OCI-LY3 (cell line): ENCODE data around the gene ATF3.

Experiments used
- H2AFZ ChIP-seq: fragments of 200-600, 300-600 bp; shearing (Covaris generic); 2 replicates; pipeline ENCODE4 v1.6.0; 2014; ENCODE audit warnings: antibody characterized with exemption, low read depth, low read length
- H3K27ac ChIP-seq: fragments of 200-600, 300-600 bp; sonication (generic); 2 replicates; pipeline ENCODE4 v1.5.1; 2014; ENCODE audit warnings: mild to moderate bottlenecking, low read length, moderate library complexity, mixed read lengths
- H3K27me3 ChIP-seq: fragments of 200-600, 300-600 bp; sonication (generic); 2 replicates; pipeline ENCODE4 v1.6.1; 2014; ENCODE audit warnings: low read depth, low read length, mixed read lengths
- H3K36me3 ChIP-seq: fragments of 200-600, 300-600 bp; sonication (generic); replicated peaks from 2 replicates; pipeline ENCODE3; 2014; ENCODE audit warnings: low read depth, low read length, mixed read lengths
- H3K4me1 ChIP-seq: fragments of 300-600, 200-600 bp; sonication (generic); 2 replicates; pipeline ENCODE4 v1.6.1; 2014; ENCODE audit warnings: low read length, mixed read lengths
- H3K4me2 ChIP-seq: fragments of 200-600, 300-600 bp; sonication (generic); 2 replicates; pipeline ENCODE4 v1.6.1; 2014; ENCODE audit warnings: low read length, mixed read lengths
- H3K4me3 ChIP-seq: fragments of 300-600, 200-600 bp; sonication (generic); 2 replicates; pipeline ENCODE4 v1.5.1; 2014; ENCODE audit warnings: antibody characterized with exemption, mild to moderate bottlenecking, low read length, moderate library complexity
- H3K79me2 ChIP-seq: fragments of 300-600, 200-600 bp; shearing (Covaris generic); 2 replicates; pipeline ENCODE4 v1.6.1; 2014; ENCODE audit warnings: mild to moderate bottlenecking, low read length, mixed read lengths
- H3K9ac ChIP-seq: fragments of 300-600, 200-600 bp; shearing (Covaris generic); 2 replicates; pipeline ENCODE4 v1.6.0; 2014; ENCODE audit warnings: mild to moderate bottlenecking, low read length, moderate library complexity
- H3K9me3 ChIP-seq: fragments of 200-600, 300-600 bp; shearing (Covaris generic); 2 replicates; pipeline ENCODE4 v1.6.1; 2014; ENCODE audit warnings: low read length, mixed read lengths; ENCODE audit not compliant: insufficient read depth
- H4K20me1 ChIP-seq: fragments of 200-600, 300-600 bp; sonication (generic); 2 replicates; pipeline ENCODE4 v1.6.1; 2016; ENCODE audit warnings: low read length, mixed read lengths; ENCODE audit not compliant: insufficient read depth
- EZH2phosphoT487 ChIP-seq: fragments of 200-600 bp; shearing (Covaris generic); IDR thresholded peaks from 2 replicates; pipeline ENCODE4 v1.6.1; 2018; ENCODE audit warnings: antibody characterized with exemption, mixed run types, low read depth
- TF ChIP-seq, protein P1 (sequence below): fragments of 200-600, 300-600 bp; sonication (generic); IDR thresholded peaks from 2 replicates; pipeline ENCODE4 v1.5.1; 2014; ENCODE audit warnings: antibody characterized with exemption, low read length, low read depth

The ATF3 gene

DNA sequence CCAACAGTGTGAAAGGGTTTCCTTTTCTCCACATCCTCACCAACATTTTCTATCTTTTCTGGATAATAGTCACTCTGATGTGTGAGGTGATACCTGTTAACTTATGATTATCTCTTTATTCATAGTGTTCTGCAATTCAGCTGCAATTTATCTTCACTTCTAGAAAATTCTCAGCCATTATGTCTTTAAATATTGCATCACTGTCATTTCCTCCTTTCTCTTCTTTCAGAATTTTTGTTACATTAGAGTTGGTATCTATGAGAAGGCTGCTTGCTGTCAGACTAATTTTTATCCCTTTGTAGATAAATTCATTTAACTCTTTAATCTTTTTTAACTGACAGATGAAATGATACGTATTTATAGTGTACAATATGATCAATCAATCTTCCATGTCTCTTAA lies 30.5 kb upstream of the ATF3 start:
- Histone ChIP-seq H3K4me3 (no peak overlapping the region), H3K4me2 (no peak overlapping the region), H3K4me1 (peaks cover 20% of the 10 kb centered on the region), H3K27me3 (no peaks in the 10 kb centered on the region), H4K20me1 (no peaks in the 10 kb centered on the region), H3K9me3 (no peaks in the 10 kb centered on the region), H3K36me3 (no peaks in the 10 kb centered on the region), H3K27ac (no peak overlapping the region), H3K9ac (no peak overlapping the region), H3K79me2 (no peaks in the 10 kb centered on the region), H2AFZ (no peak overlapping the region)
- TF ChIP-seq EZH2phosphoT487: no peak
- TF ChIP-seq, protein P1, sequence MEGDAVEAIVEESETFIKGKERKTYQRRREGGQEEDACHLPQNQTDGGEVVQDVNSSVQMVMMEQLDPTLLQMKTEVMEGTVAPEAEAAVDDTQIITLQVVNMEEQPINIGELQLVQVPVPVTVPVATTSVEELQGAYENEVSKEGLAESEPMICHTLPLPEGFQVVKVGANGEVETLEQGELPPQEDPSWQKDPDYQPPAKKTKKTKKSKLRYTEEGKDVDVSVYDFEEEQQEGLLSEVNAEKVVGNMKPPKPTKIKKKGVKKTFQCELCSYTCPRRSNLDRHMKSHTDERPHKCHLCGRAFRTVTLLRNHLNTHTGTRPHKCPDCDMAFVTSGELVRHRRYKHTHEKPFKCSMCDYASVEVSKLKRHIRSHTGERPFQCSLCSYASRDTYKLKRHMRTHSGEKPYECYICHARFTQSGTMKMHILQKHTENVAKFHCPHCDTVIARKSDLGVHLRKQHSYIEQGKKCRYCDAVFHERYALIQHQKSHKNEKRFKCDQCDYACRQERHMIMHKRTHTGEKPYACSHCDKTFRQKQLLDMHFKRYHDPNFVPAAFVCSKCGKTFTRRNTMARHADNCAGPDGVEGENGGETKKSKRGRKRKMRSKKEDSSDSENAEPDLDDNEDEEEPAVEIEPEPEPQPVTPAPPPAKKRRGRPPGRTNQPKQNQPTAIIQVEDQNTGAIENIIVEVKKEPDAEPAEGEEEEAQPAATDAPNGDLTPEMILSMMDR: no peak

DNA sequence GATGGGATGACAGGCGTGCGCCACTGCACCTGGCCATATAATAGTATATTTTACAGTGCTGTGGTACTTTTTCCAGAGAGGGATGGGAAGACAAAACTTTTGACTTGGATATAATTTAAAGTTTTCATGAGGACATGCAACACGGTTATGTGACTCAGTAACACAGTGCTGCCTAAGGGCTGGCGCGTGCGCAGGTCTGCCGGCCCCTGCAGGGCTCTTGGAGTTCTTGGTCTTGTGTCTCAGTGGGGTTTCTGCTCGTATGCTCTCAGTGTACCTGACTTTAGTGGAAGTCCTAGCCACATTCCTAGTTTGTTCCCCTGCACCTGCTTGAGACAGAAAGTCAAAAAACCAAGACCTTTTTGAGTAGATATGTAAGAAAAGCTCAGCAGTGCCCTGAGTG lies 27.5 kb upstream of the ATF3 start:
- peaks cover 38% of the 10 kb centered on the region for H3K4me1 ChIP-seq
- TF ChIP-seq EZH2phosphoT487: no peak
- TF ChIP-seq, protein P1: no peak
- no peak overlapping the region for H2AFZ ChIP-seq

DNA sequence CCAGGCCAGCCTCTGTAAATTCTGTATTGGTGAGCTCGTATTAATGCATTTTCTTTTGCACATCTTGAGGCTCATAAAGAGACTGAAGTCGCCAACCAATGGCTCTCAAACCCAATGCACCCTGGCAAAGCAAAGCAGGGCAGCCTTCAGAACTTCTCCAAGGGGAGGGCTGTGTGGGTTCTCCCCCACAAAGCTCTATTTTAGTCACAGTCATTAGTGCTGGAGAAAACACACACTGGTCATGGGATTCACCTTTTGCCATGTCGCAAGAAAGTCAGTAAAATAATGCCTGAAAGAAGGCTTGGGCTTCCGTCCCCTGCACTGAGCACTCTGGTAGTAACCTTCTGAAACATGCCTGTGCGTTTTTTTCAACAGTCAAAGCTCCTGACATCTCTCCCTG lies 26.3 kb upstream of the ATF3 start:
- no peaks in the 10 kb centered on the region for H4K20me1 ChIP-seq
- no peaks in the 10 kb centered on the region for H3K36me3 ChIP-seq
- no peaks in the 10 kb centered on the region for H3K27me3 ChIP-seq
- H3K4me3 ChIP-seq: no peak overlapping the region
- H3K9me3 ChIP-seq: no peaks in the 10 kb centered on the region
- H3K4me2 ChIP-seq: peak overlapping the region; percentile 29
- TF ChIP-seq EZH2phosphoT487: no peak
- TF ChIP-seq, protein P1: no peak
- no peak overlapping the region for H3K27ac ChIP-seq
- peaks cover 50% of the 10 kb centered on the region for H3K4me1 ChIP-seq
- no peaks in the 10 kb centered on the region for H3K79me2 ChIP-seq
- H2AFZ ChIP-seq: peak overlapping the region; percentile 61
- 0 out of 2 replicates have a peak overlapping the region, but pooled peaks have one; percentile 16 for H3K9ac ChIP-seq

More for the DNA sequence above, 27.5 kb upstream of the ATF3 start:
- Histone ChIP-seq H3K36me3 (no peaks in the 10 kb centered on the region), H3K4me2 (no peak overlapping the region), H4K20me1 (no peaks in the 10 kb centered on the region), H3K27ac (no peak overlapping the region), H3K9ac (no peak overlapping the region), H3K79me2 (no peaks in the 10 kb centered on the region), H3K27me3 (no peaks in the 10 kb centered on the region), H3K4me3 (no peak overlapping the region), H3K9me3 (no peaks in the 10 kb centered on the region)

DNA sequence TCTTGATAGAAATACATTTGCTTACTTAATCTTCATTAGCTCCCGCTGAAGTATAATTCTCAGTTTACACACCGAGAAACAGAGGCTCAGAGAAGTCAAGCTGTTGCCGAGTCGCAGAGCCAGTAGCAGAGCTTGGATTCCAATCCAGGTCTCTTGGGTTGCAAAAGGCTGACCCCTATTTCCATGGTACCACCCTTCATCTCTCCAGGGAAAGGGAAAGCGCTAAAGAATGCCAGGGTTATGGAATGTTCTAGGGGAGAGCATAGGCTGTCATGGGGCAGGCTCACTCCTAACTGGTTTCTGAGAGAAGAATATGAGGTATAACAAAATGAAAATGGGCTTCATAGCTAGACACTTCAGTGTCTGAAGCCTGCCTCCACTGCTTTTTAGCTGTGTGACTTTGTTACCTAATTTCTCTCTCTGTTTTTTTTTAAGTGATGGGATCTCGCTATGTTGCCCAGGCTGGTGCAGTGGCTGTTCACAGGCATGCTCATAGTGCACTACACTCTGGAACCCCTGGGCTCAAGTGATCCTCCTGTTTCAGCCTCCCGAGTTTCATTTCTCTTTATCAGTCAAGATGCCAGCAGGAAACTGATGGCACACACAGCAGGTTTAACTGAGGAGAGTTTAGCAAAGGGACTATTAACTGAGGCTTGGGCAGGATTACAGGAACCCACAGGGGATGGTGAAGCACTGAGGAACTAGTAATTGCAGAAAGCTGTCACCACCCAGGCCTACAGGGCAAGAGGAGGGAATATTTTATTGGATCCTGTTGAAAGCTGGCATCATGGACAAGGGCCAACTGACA lies 25.5 kb upstream of the ATF3 start:
- no peaks in the 10 kb centered on the region for H3K27me3 ChIP-seq
- no peaks in the 10 kb centered on the region for H3K9me3 ChIP-seq
- H3K36me3 ChIP-seq: no peaks in the 10 kb centered on the region
- H3K27ac ChIP-seq: no peak overlapping the region
- peaks cover 58% of the 10 kb centered on the region for H3K4me1 ChIP-seq
- H3K9ac ChIP-seq: 0 out of 2 replicates have a peak overlapping the region, but pooled peaks have one; percentile 16
- no peak overlapping the region for H3K4me3 ChIP-seq
- H2AFZ ChIP-seq: 0 out of 2 replicates have a peak overlapping the region, but pooled peaks have one; percentile 61
- TF ChIP-seq, protein P1: no peak
- TF ChIP-seq EZH2phosphoT487: no peak
- H3K79me2 ChIP-seq: no peaks in the 10 kb centered on the region
- H4K20me1 ChIP-seq: no peaks in the 10 kb centered on the region
- H3K4me2 ChIP-seq: peak overlapping the region; percentile 29
